PC-9 (cell line): Measurements from ENCODE around the gene IL11. TPM values are rescaled to one million over a fixed set of nuclear protein-coding genes. Genes with fewer than 3 reads are reported as not detected.

ENCODE experiments used
- BruUV-seq: library from RNA; stranded (reverse); fragments of 400-500 nt; replicated peaks from 2 replicates; lab custom pipeline; 2021; lab: Mats Ljungman, UMichigan
- CTCF ChIA-PET: fragments of 300-600 bp; sonication (Branson Sonifier 250); formaldehyde crosslinking; loops from one replicate; lab custom pipeline; 2022; ENCODE audit warnings: antibody characterized with exemption; lab: Charles Lee
- POLR2A ChIA-PET: fragments of 300-600 bp; sonication (Branson Sonifier 250); formaldehyde crosslinking; loops from one replicate; lab custom pipeline; 2022; ENCODE audit warnings: antibody characterized with exemption; ENCODE audit not compliant: unreplicated experiment; lab: Charles Lee
- DNase-seq, 2 experiments: peaks; one replicate each; pipeline versions ENCODE4 v3.0.0 to v3.0.0-alpha.2; 2015 to 2022; ENCODE audit warnings: mixed read lengths in 1 of 2
- H2AFZ ChIP-seq: fragments of 200-600 bp; sonication (generic); 2 replicates; pipeline ENCODE4 v1.8.1; 2017; ENCODE audit warnings: antibody characterized with exemption
- H3F3A ChIP-seq: fragments of 200-600 bp; sonication (generic); 2 replicates; pipeline ENCODE4 v1.8.1; 2017; ENCODE audit warnings: antibody characterized with exemption, mild to moderate bottlenecking, low read depth; ENCODE audit not compliant: insufficient read depth
- H3K27ac ChIP-seq: fragments of 200-600 bp; sonication (generic); 2 replicates; pipeline ENCODE4 v1.6.1; 2016; ENCODE audit warnings: mixed run types
- H3K27me3 ChIP-seq: fragments of 200-600 bp; sonication (generic); 2 replicates; pipeline ENCODE4 v1.6.1; 2016; ENCODE audit warnings: low read depth, mixed run types; ENCODE audit not compliant: insufficient read depth
- H3K36me3 ChIP-seq: fragments of 200-600 bp; sonication (generic); 2 replicates; pipeline ENCODE4 v1.6.1; 2016; ENCODE audit warnings: low read depth, mixed run types
- H3K4me1 ChIP-seq: fragments of 200-600 bp; sonication (generic); replicated peaks from 2 replicates; pipeline ENCODE4 v1.6.1; 2016; ENCODE audit warnings: mixed run types; ENCODE audit not compliant: insufficient read depth
- H3K4me2 ChIP-seq: fragments of 200-600 bp; sonication (generic); 2 replicates; pipeline ENCODE4 v1.6.1; 2017; ENCODE audit warnings: mixed run types
- H3K4me3 ChIP-seq: fragments of 200-600 bp; sonication (generic); 2 replicates; pipeline ENCODE4 v1.6.1; 2016; ENCODE audit warnings: mixed run types
- H3K79me2 ChIP-seq: fragments of 200-600 bp; sonication (generic); 2 replicates; pipeline ENCODE4 v1.6.1; 2017; ENCODE audit warnings: low read depth, mixed run types
- H3K9me2 ChIP-seq: fragments of 200-600 bp; sonication (generic); 2 replicates; pipeline ENCODE4 v1.8.1; 2017; ENCODE audit warnings: mild to moderate bottlenecking; ENCODE audit not compliant: insufficient read depth
- H3K9me3 ChIP-seq: fragments of 200-600 bp; sonication (generic); 2 replicates; pipeline ENCODE4 v1.8.1; 2016; ENCODE audit warnings: low read depth; ENCODE audit not compliant: insufficient read depth
- H4K20me1 ChIP-seq: fragments of 200-600 bp; sonication (generic); 2 replicates; pipeline ENCODE4 v1.8.1; 2017; ENCODE audit not compliant: insufficient read depth
- CTCF ChIP-seq: fragments of 200-600 bp; sonication (generic); conservative IDR thresholded peaks from 2 replicates; pipeline ENCODE4 v1.6.1; 2017; ENCODE audit warnings: mixed run types, antibody characterized with exemption, mild to moderate bottlenecking, moderate library complexity
- EZH2 ChIP-seq: fragments of 200-600 bp; sonication (generic); IDR thresholded peaks from 2 replicates; pipeline ENCODE4 v1.8.0; 2017; ENCODE audit warnings: antibody characterized with exemption, low read depth
- intact Hi-C: fragments of 100-400 bp; cut with micrococcal nuclease; formaldehyde crosslinking; loops from one replicate; pipeline ENCODE4 v1.10.0; 2022; ENCODE audit not compliant: unreplicated experiment
- total RNA-seq: library from RNA; stranded (reverse); gene quantifications from 2 replicates; pipeline ENCODE4 v1.2.3, GENCODE V29; 2021

The IL11 gene
- total RNA-seq, 1 experiment from 2014 or later, result 4.1 TPM

DNA sequence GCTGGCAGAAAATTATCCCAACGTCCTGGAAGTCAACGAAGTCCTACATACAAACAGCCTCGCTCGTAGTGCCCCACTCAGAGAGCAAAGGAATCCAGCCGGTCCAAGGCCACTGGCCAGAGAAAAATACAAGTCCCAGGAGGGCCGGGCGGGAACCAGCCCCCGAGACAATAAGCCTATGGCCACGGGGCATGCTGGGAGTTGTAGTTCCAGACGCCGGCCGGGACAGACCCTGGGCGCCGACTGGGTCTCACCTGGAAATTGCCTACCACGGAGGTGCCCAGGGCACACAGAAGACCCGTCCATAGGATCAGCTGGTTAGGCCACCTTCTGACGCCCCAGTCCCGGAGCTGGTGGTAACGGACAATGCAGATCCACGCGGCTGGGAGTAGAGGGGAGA lies 50.5 kb downstream of the IL11 start:
- no peaks in the 10 kb centered on the region for H3K9me2 ChIP-seq
- ChIA-PET CTCF (no interaction called here), POLR2A (no interaction called here)
- intact Hi-C loops, result no loop called here
- H2AFZ ChIP-seq, result no peak overlapping the region
- no TSS peak for BruUV-seq
- H3K4me2 ChIP-seq, result no peak overlapping the region
- DNase-seq, result no peak
- no peaks in the 10 kb centered on the region for H3K36me3 ChIP-seq
- H3F3A ChIP-seq, result no peaks in the 10 kb centered on the region
- H3K4me3 ChIP-seq, result no peak overlapping the region
- TF ChIP-seq EZH2, result no peak
- no peak for TF ChIP-seq CTCF
- 0 out of 2 replicates have a peak, but pooled peaks cover 3% of the 10 kb centered on the region for H3K4me1 ChIP-seq
- H3K9me3 ChIP-seq, result no peaks in the 10 kb centered on the region
- H3K79me2 ChIP-seq, result no peaks in the 10 kb centered on the region
- no peaks in the 10 kb centered on the region for H3K27me3 ChIP-seq
- H3K27ac ChIP-seq, result no peak overlapping the region
- H4K20me1 ChIP-seq, result no peaks in the 10 kb centered on the region

- H3F3A ChIP-seq, result no peaks in the 10 kb centered on the region; the same call in 1 of the 2 replicates
- no peak overlapping the region for H2AFZ ChIP-seq
- ChIA-PET CTCF (no interaction called here), POLR2A (interaction anchor here (0.6 kb wide), 2 partner anchors 34 to 674 kb away, joined by 3 to 4 read pairs; no protein-coding TSS in a partner anchor)
- no peaks in the 10 kb centered on the region for H3K9me2 ChIP-seq
- no peaks in the 10 kb centered on the region for H3K36me3 ChIP-seq
- no peaks in the 10 kb centered on the region for H3K27me3 ChIP-seq
- no peaks in the 10 kb centered on the region for H3K79me2 ChIP-seq
- H3K4me2 ChIP-seq, result no peak overlapping the region
- DNase-seq, result no peak
- H3K9me3 ChIP-seq, result no peaks in the 10 kb centered on the region
- no peaks in the 10 kb centered on the region for H4K20me1 ChIP-seq
- intact Hi-C loops, result no loop called here
- TF ChIP-seq EZH2 (no peak), CTCF (no peak)
- H3K4me3 ChIP-seq, result no peak overlapping the region
- H3K27ac ChIP-seq, result no peak overlapping the region
- H3K4me1 ChIP-seq, result no peaks in the 10 kb centered on the region
- no TSS peak for BruUV-seq
Observed at GRCh38 chr19:55316646-55317045, 53.6 kb downstream of the IL11 start.

GRCh38 chr19:55315956-55316525 lies 54.2 kb downstream of the IL11 start:
- Histone ChIP-seq H3K9me3 (no peaks in the 10 kb centered on the region), H3K79me2 (no peaks in the 10 kb centered on the region), H3K4me1 (no peaks in the 10 kb centered on the region), H3K4me2 (no peak overlapping the region), H3K27ac (no peak overlapping the region), H3K4me3 (no peak overlapping the region), H4K20me1 (no peaks in the 10 kb centered on the region), H3K27me3 (no peaks in the 10 kb centered on the region), H3K36me3 (no peaks in the 10 kb centered on the region), H3F3A (no peaks in the 10 kb centered on the region; the same call in 1 of the 2 replicates), H3K9me2 (no peaks in the 10 kb centered on the region), H2AFZ (no peak overlapping the region)
- TF ChIP-seq CTCF (no peak), EZH2 (no peak)
- ChIA-PET CTCF (no interaction called here), POLR2A (interaction anchor here (0.6 kb wide), 1 partner anchor 675 kb away, joined by 3 read pairs; no protein-coding TSS in a partner anchor)
- intact Hi-C loops, result no loop called here
- no TSS peak for BruUV-seq
- no peak for DNase-seq
